GM15510 (cell line): Measurements from ENCODE around the gene MAML2.

ENCODE experiments used
- POLR2A ChIP-seq: IDR thresholded peaks from 3 replicates; pipeline ENCODE4 v1.6.1; 2011; ENCODE audit warnings: borderline replicate concordance; ENCODE audit not compliant: insufficient read length; ENCODE audit errors: extremely low read depth

MAML2 gene

DNA sequence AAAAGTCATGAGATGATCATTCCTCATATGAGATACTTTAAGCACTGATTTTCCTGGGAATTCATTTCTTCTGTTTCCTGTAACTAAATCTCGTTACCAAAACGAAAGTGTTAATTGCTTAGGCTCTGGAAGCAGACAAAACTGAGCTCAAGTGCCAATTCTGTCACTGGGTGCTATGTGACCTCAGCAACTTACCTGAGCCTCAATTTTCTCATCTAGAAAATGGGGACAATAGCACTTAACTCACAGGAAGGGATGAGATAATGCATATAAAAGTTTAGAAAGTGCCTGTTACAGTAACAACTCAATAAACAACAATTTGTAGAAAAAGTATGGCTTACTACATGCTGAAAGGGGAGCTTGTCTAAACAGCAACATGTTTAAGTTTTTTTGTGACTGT, 248.8 kb downstream of the MAML2 start:
- TF ChIP-seq POLR2A, result no peak

- no peak for TF ChIP-seq POLR2A
Observed at GRCh38 chr11:96092511-96092910, 250.5 kb downstream of the MAML2 start.

GRCh38 chr11:96091476-96091875, 251.5 kb downstream of the MAML2 start:
- TF ChIP-seq POLR2A, result no peak

- TF ChIP-seq POLR2A, result no peak
Observed at GRCh38 chr11:96090711-96091110, 252.3 kb downstream of the MAML2 start.

GRCh38 chr11:96088914-96089313, 254.1 kb downstream of the MAML2 start:
- no peak for TF ChIP-seq POLR2A

GRCh38 chr11:96086111-96086510, 256.9 kb downstream of the MAML2 start:
- TF ChIP-seq POLR2A, result no peak

DNA sequence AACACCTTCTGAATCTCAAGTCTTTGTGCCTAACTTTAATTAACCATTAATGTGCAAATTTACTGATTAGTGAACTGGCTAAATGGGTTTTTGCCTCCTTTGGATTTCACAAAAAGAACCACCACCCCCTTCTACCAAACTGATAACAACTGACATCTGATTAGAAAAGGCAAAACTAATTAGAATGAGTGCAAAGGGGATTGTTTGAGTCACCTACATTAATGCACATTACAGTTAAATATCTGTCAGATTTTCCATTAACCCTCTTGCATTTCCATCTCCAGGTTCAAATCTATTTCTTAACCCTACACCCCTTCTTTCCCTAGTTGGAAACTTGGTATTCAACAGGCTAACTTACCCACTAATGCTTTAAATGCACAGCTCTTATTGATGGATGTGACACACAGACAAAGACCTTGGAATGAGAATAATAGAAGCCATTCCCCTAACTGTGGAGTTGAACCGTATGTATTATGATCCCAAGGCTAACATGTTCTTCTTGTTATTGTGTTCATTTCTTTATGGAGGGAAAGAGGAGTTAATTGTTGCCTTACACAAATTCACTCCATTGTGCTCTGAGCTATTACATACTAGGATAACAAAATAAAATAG, 257.6 kb downstream of the MAML2 start:
- no peak for TF ChIP-seq POLR2A

DNA sequence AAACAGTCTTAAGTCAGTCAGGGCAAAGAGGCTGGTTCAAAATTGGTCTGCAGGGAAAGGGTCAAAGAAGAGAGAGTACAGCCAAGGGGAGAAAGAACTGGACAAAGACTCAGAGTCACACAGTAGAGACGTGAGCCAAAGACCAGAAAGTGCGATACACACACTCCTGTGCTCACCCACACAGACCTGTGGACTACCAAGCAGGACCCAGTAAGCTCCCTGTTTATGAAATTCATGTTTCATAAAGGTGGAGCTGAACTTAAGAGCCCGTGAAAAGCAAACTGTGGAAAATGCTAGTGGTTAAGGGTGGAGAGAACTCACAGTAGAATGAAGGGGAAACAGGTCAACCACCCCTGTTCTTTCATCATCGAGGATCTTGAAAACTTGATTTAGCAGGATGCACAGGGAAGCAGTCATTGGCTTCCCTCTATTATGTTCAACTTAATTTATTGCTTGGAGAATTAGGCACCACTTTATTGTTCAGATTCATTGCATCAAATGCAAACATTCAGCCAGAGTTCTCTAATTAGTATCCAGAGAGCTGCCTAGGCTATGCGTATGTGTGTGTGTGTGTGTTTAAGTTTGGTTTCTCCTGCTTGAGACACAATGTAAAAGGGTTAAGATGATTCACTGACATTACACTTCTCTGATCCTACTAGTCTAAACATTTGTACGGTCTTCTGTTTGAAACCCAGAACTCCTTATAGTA, 258.2 kb downstream of the MAML2 start:
- no peak for TF ChIP-seq POLR2A

DNA sequence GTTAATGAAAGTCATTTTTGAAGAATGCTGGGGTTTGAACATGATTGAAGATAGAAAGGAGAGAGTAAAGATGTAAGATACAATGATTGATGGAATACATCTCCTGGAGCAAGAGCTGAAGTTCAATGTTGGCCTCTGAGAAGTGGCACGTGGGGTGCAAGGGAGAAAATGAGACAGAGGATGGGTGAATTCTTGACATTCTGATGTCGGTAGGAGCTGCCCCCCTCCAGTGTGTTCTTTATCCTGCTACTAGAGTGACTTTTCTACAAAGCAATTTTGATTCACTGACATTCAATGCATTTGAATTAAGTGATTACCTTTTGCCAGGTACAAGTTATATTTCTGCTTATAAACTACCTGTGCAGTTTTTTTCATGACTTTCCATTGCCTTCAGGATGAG, 260.1 kb downstream of the MAML2 start:
- TF ChIP-seq POLR2A, result no peak

- no peak for TF ChIP-seq POLR2A
Observed at GRCh38 chr11:96082002-96082899, 260.7 kb downstream of the MAML2 start.

DNA sequence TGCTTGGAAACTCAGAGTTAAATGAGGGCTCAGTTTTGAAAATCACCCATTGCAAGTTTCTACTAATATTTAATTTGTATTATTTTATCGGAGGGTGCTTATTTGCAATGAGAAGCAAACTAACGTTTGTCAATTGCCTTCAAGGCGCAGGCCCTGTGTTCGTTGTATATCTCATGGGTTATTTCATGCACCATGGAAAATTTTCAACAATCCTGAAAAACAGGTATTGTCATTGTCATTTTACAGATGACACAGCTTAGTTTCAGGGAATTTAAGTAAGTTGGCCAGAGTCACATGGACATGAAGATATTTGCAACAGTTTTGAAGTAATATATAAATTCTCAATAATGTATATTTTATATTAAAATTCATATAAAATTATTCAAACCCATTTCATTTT, 261.4 kb downstream of the MAML2 start:
- TF ChIP-seq POLR2A, result no peak

- TF ChIP-seq POLR2A, result no peak
Observed at GRCh38 chr11:96079691-96080090, 263.3 kb downstream of the MAML2 start.

DNA sequence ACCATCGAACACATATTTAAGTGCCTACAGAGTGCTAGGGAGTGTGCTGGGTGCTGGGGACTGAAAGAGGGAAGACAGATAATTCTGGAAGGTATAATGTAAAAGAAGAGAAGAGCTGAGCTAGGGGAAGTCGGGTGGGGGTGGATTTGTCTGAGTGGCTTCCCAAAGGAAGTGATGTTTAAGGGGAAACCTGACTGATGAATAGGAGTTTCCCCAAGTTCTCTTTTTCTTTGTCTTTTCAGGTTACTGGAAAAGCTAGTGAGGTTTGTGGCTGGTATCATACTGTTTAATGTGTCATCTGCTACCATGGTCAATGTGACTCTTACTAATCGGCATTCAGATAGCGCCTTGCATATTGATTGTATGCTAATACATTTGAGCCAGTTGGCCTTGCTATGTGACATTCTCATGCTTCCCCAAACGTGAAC, 267.4 kb downstream of the MAML2 start:
- TF ChIP-seq POLR2A, result no peak

DNA sequence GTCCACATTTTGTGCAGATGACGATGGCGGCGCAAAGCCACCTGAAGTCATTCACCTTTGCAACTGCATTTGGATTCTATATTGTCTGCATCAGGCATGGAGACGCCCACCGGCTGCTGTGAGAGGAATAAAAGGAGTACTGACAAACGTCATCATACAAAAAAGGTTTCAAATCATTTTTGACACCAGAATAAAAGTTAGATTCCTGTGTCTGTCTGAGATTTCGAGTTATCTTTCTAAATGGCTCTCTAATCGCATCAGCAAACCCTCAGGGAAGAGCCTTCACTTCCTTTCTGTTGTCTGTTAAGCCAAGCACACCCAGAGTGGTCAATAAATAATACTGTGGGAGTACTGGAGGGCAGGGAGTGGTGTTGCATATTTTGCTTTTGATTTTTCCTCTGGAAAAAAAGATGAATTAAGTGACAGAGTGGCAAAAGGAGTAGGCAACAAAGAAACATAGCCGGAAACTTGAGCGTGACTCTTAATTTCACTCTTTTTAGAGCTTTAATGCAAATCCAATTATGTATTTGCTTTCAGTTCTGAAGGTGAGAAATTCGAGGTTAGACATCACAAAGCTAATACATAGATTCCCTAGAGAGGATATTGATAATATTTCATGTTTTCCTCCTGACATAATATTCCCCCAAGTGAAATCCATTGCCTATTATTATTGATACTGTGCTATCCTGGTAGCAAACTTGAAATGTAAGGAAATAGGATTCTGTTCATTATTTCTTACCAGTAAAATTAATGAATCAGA, 268.3 kb downstream of the MAML2 start:
- TF ChIP-seq POLR2A, result no peak

GRCh38 chr11:96073536-96073935, 269.5 kb downstream of the MAML2 start:
- TF ChIP-seq POLR2A, result no peak
